HG02870 (cell line): Measurements from ENCODE around the gene PRMT6.
"Not testable (repeated sequence)": the region's sequence is repeated elsewhere in the genome, so short reads cannot be mapped to it uniquely, and the experiment has no call there.

Experiments
- ATAC-seq: cut with Tn5 transposase; IDR thresholded peaks from one replicate; pipeline ENCODE4 v1.9.1; 2021; ENCODE audit warnings: mild to moderate bottlenecking, moderate library complexity; ENCODE audit not compliant: unreplicated experiment

PRMT6 gene

GRCh38 chr1:107056426-107057196 is at the start of gene PRMT6:
TSS of gene PRMT6 (plus strand) at chr1:107056674. CDS start at chr1:107056716, 42 bp downstream.
- peak; percentile 88 for ATAC-seq

GRCh38 chr1:107009281-107009680 is 47.2 kb upstream of the PRMT6 start:
- ATAC-seq = no peak

GRCh38 chr1:107010582-107010981 is 45.9 kb upstream of the PRMT6 start:
- peak; percentile 58 for ATAC-seq

GRCh38 chr1:107016376-107016978 is 40.0 kb upstream of the PRMT6 start:
- ATAC-seq = peak; percentile 92

GRCh38 chr1:107018445-107018844 is 38.0 kb upstream of the PRMT6 start:
- ATAC-seq = no peak

- ATAC-seq = no peak
These were observed 37.3 kb upstream of the PRMT6 start for GRCh38 chr1:107019166-107019565.

DNA sequence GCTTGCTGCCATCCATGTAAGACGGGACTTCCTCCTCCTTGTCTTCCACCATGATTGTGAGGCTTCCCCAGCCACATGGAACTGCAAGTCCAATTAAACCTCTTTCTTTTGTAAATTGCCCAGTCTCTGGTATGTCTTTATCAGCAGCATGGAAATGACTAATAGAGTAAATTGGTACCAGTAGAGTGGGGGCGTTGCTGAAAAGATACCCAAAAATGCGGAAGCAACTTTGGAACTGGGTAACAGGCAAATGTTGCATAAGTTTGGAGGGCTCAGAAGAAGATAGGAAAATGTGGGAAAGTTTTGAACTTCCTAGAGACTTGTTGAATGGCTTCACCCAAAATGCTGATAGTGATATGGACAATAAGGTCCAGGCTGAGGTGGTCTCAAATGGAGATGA is 17.6 kb upstream of the PRMT6 start:
- not testable (repeated sequence) for ATAC-seq

DNA sequence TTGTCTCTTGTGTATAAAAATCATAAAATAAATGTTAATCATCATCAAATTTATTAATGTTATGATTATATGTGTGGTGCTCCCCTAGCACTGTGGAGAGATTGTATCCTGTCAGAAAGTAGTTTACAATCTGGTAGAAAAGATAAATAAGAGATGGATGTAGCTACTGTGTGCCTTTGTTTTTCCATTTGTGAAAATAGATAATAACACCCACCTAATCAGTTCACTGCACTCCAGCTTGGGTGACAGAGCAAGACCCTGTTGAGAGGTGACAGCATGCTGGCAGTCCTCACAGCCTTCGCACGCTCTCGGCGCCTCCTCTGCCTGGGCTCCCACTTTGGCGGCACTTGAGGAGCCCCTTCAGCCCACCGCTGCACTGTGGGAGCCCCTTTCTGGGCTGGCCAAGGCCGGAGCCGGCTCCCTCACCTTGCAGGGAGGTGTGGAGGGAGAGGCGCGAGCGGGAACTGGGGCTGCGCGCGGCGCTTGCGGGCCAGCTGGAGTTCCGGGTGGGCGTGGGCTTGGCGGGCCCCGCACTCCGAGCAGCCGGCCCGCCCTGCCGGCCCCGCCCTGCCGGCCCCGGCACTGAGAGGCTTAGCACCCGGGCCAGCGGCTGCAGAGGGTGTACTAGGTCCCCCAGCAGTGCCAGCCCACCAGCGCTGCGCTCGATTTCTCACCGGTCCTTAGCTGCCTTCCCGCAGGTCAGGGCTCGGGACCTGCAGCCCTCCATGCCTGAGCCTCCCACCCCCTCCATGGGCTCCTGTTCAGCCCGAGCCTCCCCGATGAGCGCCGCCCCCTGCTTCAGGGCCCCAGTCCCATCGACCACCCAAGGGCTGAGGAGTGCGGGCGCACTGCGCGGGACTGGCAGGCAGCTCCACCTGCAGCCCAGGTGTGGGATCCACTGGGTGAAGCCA is 11.9 kb upstream of the PRMT6 start:
- not testable (repeated sequence) for ATAC-seq

DNA sequence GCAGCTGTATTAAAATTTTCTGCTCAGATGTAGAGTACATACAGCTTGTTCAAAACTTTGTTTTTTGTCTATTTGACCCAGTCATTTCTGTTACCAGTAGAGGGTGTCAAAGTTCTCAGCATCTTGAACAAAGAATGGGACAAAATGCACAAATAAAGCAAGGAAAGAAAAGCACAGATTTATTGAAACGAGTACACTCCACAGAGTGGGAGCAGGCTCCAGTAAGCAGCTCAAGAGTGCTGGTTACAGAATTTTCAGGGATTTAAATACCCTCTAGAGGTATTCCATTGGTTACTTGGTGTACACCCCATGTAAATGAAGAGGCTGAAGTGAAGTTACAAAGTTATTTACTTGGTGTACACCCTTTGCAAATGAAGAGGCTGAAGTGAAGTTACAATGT is 8.9 kb upstream of the PRMT6 start:
- no peak for ATAC-seq

DNA sequence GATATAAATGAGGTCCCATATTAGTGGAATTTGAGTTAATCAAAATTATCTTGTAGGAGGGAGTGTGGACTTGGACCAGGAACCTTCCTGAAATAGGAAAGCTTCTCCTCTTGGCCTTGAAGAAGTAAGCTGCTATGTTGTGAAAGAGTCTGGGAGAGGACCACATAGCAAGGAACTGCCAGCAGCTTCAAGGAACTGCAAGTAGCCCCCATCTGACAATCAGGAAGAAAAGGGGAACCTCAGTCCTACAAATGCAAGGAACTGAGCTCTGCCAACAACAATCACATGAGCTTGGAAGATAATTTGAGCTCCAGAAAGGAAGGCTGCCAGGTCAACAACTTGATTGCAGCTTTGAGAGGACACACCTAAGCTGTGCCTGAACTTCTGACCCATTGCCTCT is 8.2 kb upstream of the PRMT6 start:
- no peak for ATAC-seq

DNA sequence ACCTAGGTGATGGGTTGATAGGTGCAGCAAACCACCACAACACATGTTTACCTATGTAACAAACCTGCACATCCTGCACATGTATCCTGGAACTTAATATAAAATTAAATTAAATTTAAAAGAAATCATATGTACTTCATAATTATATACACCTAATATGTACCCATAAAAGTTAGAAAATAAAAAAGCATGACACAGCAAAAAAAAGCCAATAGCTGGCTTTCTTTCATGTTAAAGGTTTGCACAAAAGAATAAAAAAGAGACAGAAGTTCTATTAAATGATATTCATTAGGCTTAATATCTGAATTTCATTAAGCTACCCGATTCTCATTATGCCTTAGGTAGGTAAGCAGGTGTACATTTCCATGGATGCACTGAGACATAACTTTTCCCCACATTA is 5.2 kb upstream of the PRMT6 start:
- no peak for ATAC-seq

GRCh38 chr1:107055919-107056425 is 502 bp upstream of the PRMT6 start:
- not testable (repeated sequence) for ATAC-seq

DNA sequence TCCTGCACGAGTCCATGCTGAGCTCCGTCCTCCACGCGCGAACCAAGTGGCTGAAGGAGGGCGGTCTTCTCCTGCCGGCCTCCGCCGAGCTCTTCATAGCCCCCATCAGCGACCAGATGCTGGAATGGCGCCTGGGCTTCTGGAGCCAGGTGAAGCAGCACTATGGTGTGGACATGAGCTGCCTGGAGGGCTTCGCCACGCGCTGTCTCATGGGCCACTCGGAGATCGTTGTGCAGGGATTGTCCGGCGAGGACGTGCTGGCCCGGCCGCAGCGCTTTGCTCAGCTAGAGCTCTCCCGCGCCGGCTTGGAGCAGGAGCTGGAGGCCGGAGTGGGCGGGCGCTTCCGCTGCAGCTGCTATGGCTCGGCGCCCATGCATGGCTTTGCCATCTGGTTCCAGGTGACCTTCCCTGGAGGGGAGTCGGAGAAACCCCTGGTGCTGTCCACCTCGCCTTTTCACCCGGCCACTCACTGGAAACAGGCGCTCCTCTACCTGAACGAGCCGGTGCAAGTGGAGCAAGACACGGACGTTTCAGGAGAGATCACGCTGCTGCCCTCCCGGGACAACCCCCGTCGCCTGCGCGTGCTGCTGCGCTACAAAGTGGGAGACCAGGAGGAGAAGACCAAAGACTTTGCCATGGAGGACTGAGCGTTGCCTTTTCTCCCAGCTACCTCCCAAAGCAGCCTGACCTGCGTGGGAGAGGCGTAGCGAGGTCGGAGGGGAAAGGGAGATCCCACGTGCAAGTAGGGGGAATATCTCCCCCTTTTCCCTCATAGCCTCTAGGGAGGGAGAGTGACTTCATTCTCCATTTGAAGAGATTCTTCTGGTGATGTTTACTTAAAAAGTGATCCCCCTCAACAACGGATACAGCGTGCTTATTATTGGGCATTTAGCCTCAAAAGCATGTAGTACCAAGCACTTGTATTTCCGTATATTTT is 991 bp downstream of the PRMT6 start:
- ATAC-seq = peak; percentile 64

DNA sequence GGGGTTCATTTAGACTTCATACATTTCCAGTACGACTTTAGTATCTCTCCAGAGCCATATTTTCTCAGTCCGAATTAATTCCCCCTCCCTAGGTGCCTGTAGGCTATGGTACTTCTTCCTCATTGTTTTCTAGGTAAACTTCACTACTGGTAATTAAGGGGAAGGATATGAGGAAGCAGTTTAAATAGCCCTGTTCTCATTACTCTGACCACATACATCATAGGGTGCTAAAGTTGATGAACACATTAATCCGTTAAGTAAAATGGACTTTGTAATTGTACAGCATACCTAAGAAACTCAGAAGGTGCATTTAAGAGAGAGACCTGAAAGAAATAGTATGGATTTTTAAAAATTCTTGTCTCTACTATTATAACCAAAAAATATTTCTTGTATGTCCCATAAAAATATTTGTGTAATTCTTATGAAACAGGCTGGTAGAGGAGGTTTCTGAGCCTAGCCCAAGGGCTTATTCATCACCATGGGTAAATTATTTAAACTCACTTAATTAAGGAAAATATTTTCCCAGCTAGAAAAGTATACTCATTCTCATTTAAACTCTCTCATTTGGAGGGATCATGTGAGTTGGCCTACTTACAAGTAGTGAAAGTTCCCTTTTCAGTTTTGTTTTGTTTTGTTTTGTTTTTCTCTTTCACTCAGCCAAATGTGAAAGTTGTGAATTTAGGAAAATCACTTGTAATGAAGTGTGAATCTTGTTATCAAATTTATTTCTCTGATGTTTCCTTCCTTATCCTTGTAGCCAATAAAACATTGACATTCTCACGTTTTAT is 2.0 kb downstream of the PRMT6 start:
- no peak for ATAC-seq

- no peak for ATAC-seq
These were observed 5.4 kb downstream of the PRMT6 start for GRCh38 chr1:107061886-107062285.

DNA sequence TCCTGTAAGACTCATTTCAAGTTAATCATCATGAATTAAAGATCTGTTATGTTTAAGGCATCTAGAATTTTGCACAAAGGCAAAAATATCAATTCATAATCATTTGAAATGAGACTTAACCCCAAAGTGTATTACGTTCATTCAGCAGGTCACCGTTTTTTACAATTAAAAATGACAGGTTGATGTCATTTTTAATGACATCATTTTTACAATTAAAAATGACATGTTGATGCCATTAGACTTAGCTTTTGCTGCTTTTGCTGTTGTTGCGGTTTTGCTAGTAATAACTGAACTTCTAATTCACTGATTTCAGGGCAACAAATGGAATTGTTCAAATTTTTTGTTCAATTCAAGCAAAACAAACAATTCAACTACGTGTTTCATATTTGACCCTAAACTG is 17.0 kb downstream of the PRMT6 start:
- ATAC-seq = no peak

DNA sequence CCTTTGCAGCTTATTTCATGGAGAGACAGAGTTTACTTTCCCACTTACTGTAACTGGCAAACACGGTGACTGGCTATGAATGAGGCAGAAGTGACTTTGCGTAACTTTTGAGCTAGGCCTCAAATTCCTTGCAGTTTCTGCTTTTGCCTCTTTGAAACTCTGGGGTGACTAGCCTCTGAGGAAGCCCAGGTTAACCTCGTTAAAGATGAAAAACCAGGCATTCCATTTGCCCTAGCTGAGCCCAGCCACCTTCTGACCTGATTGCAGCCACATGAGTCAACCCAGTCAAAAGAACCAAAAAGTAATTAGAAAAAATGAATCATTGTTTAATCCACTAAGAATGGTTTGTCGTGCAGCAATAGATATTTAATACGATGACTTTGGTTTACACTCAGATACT is 20.4 kb downstream of the PRMT6 start:
- ATAC-seq = no peak

DNA sequence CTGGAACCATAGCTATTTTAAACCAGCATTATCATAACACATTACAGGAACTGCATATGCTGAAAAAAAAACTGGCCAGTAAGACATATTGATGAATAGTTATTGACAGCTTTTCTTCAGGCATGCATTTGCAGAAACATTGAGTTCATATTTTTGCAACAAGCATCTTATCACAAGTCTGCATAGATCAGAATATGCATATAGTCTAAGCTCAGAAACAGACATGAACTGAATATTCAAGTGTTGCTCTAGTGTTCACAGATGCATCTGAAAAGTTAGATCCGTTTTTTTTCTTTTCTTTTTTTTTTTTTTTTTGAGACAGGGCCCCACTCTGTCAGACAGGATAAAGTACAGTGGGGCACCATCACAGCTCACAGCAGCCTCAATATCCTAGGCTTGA is 22.8 kb downstream of the PRMT6 start:
- ATAC-seq = no peak

GRCh38 chr1:107081102-107081501 is 24.6 kb downstream of the PRMT6 start:
- ATAC-seq = no peak
